NCI-H774 (cell line): ENCODE data around the gene FARP1.
"Not testable (repeated sequence)": the region's sequence is repeated elsewhere in the genome, so short reads cannot be mapped to it uniquely, and the experiment has no call there.

Experiments
- DNase-seq: peaks from one replicate; lab custom pipeline; 2025; lab: John Stamatoyannopoulos, UW

FARP1 gene

GRCh38 chr13:98364647-98365046, 221.8 kb downstream of the FARP1 start:
- no peak for DNase-seq

DNA sequence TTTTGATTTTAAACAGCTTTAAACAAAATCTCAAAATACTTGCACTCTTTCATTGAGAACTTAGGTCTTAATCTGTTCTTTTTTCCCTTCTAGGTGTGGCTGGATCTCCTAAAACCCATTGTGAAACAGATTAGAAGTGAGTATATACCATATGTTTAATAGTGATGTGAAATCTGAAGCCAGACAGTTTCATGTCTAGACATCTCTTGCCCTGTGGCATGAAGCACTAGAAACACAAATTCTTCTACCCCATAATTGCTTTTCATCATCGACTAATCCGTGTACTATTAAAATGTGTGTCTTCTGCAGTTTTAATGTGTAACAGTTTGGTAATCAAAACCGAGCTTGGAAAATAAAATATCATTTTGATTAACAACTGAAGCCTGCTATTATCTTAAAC, 222.4 kb downstream of the FARP1 start:
- DNase-seq = no peak

- no peak for DNase-seq
Observed at GRCh38 chr13:98366010-98366409, 223.1 kb downstream of the FARP1 start.

DNA sequence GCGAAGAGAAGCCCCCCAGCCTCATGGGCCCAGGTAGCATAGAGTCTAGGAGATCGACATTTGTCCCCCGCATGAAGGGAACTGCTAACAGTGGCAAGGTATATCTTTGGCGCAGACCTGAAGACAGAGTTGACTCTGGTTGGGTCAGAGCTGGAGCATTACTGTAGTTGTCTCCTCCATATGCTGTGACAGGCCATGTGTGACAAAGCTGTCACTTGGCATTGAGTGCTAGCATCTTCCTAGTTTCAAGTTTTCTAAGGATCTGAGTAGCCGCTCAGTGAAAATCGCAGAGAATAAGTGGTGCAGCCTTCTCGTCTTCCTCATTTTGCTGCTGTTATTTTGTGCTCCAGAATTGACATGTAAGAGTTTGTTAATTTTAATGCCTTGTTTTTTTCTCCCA, 223.5 kb downstream of the FARP1 start:
- DNase-seq = no peak

- no peak for DNase-seq
Observed at GRCh38 chr13:98366959-98367358, 224.1 kb downstream of the FARP1 start.

DNA sequence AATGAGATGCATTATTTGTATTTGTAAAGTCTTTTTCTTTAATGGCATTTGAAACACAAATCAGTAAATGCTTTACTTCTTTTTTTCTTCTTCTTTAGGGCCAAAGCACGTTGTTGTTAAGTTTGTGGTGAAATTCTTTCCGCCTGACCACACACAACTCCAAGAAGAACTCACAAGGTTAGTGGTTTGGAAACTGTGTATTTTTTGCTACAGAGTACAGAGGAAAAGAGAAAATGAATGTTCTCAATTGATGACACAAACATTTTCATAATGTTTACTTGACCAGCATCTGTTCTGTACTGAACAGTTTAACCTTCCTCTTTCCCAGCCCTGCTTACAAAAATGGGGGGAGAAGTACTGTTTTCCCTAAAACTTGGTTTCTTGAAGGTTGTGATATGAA, 225.1 kb downstream of the FARP1 start:
- DNase-seq = no peak

GRCh38 chr13:98369520-98369919, 226.6 kb downstream of the FARP1 start:
- not testable (repeated sequence) for DNase-seq

GRCh38 chr13:98370261-98370660, 227.4 kb downstream of the FARP1 start:
- DNase-seq = no peak

- no peak for DNase-seq
Observed at GRCh38 chr13:98370806-98371515, 228.1 kb downstream of the FARP1 start.

DNA sequence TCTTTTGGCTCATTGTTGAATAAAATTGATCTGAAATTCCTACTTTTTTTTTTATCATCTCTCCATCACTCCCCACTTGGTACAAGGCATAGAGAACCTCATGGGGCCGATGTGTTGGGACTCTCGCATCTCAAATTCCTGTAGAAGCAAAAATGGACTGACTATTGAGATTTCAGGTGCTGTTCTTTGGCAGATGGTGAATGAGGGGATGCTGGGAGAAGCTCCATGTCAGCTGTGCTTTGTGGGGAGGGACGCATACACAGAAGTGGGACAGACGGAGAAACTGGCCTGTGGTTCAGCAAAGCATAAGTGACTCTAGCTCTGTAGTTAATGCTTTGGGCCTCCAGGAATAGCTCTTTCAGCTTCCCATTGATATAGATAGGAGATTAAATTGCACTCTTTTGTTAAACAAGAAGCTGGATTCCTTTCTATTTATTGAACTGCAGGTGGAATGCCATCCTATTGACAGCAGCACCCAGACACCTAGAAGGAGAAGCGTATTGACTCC, 228.7 kb downstream of the FARP1 start:
- no peak for DNase-seq

- DNase-seq = no peak
Observed at GRCh38 chr13:98372876-98373275, 230.0 kb downstream of the FARP1 start.

GRCh38 chr13:98374750-98375149, 231.9 kb downstream of the FARP1 start:
- DNase-seq = no peak

- DNase-seq = no peak
Observed at GRCh38 chr13:98377635-98378378, 234.9 kb downstream of the FARP1 start.

GRCh38 chr13:98384739-98385138, 241.8 kb downstream of the FARP1 start:
- no peak for DNase-seq

GRCh38 chr13:98385606-98386005, 242.7 kb downstream of the FARP1 start:
- DNase-seq = no peak

DNA sequence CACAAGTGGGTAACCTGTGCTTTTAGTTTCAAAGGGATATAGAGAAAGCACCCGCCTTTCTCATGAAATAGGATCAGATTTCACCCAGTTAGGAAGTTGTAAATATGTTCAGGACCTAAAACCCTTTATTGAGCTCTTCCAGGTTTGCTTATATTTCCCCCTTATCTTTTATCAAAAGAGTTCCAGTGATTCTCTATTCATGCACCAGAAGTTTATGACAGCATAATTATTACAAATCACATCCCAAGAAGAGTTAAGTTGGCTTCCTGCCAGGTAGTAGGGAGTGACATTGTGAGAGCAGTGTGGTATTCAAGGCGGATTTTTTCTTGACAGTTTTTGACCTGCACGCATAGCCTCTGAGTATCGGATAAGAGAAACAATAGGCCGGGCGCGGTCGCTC, 243.7 kb downstream of the FARP1 start:
- no peak for DNase-seq

DNA sequence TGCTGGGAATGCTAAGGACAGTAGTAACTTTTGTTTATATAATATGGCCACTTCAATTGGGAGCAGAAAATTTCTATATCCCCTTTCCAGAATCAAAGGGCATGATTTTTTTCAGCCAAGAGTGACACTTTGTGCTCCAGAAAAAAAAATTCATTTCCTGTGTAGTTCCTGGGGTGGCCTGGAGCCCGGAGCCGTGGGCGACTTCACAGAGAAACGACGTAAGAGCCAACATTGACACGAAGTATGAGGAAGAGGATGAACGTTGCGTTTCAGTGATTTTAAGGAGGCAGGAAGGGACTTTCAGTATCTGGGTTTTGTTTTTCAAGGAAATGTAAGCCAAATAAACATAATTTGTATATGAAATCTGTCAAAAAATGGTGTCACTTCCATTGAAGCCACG, 246.4 kb downstream of the FARP1 start:
- no peak for DNase-seq

- DNase-seq = no peak
Observed at GRCh38 chr13:98390086-98390715, 247.3 kb downstream of the FARP1 start.

GRCh38 chr13:98393873-98394272, 251.0 kb downstream of the FARP1 start:
- DNase-seq = no peak

- DNase-seq = no peak
Observed at GRCh38 chr13:98394820-98395510, 252.1 kb downstream of the FARP1 start.

DNA sequence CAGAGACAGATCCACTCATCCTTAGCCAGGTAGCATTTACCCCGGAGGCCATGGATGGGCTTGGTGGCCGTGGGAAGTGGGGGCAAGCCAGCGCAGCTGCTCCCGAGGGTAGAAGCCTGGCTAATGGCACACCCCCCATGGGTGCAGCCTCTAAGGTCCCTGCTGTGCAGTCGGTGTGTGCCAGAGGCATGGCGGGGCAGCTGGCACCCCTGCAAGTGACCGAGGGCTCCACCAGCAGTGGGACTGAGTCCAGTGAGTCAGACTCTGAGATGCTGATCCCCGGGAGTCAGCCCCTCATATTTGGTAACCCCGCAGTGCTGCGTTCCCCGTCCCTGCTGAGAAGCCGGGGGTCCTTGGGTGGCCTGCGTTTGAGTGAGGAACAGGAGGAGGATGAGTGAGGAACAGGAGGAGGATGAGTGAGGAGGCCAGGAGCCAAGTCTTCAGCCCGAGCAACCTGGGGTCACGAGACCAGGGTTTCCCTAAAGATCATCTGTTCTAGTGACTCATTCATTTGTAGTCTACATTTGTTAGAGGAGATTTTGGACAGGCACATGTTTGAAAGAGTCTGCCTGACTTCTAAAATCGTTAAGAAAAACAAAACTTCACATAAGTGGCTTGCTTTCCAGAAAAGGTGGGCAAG, 253.3 kb downstream of the FARP1 start:
- DNase-seq = no peak

DNA sequence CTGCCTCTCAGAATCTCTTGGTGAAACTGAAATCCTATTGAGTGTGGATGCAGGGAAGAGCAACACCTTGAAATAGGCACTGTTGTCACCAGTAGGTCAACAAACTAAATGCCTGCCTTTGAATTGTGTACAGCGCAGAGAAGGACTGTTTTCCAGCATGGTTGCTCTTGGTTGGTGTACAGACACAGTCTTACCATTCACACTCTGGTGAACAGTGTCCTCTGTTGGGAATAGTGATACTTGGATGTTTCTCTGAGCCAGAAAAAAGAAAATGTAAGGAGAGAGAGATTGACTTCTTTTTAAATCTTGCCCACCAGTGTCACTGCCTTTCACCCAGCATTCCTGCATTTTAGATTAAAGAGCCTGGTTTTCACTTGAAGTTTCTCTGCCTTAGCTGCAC, 254.3 kb downstream of the FARP1 start:
- DNase-seq = no peak
